OCI-M2 (cell line): ENCODE measurements around the gene PSAT1.

Experiments used
- DNase-seq: peaks from one replicate; lab custom pipeline; 2025; ENCODE audit not compliant: unreplicated experiment; lab: John Stamatoyannopoulos, UW

The PSAT1 gene

GRCh38 chr9:78316166-78316892 is 19.4 kb downstream of the PSAT1 start:
- no peak for DNase-seq

- DNase-seq, result no peak
These were observed 22.5 kb downstream of the PSAT1 start for GRCh38 chr9:78319197-78320029.

GRCh38 chr9:78320030-78320693 is 23.2 kb downstream of the PSAT1 start:
- no peak for DNase-seq

GRCh38 chr9:78320875-78321496 is 24.1 kb downstream of the PSAT1 start:
- DNase-seq, result no peak

GRCh38 chr9:78321505-78321904 is 24.6 kb downstream of the PSAT1 start:
- DNase-seq, result no peak

- DNase-seq, result no peak
These were observed 27.2 kb downstream of the PSAT1 start for GRCh38 chr9:78324068-78324650.

GRCh38 chr9:78324682-78325081 is 27.8 kb downstream of the PSAT1 start:
- no peak for DNase-seq

GRCh38 chr9:78325343-78325742 is 28.4 kb downstream of the PSAT1 start:
- DNase-seq, result no peak

- DNase-seq, result no peak
These were observed 29.0 kb downstream of the PSAT1 start for GRCh38 chr9:78325846-78326360.

- DNase-seq, result no peak
These were observed 29.6 kb downstream of the PSAT1 start for GRCh38 chr9:78326564-78326963.

- DNase-seq, result no peak
These were observed 35.5 kb downstream of the PSAT1 start for GRCh38 chr9:78332381-78332780.

- no peak for DNase-seq
These were observed 51.9 kb downstream of the PSAT1 start for GRCh38 chr9:78348848-78349247.

- DNase-seq, result no peak
These were observed 54.9 kb downstream of the PSAT1 start for GRCh38 chr9:78351816-78352215.

- DNase-seq, result no peak
These were observed 57.5 kb downstream of the PSAT1 start for GRCh38 chr9:78354324-78354973.

GRCh38 chr9:78354989-78355388 is 58.1 kb downstream of the PSAT1 start:
- DNase-seq, result no peak

- no peak for DNase-seq
These were observed 59.7 kb downstream of the PSAT1 start for GRCh38 chr9:78356634-78357033.

GRCh38 chr9:78357165-78357873 is 60.4 kb downstream of the PSAT1 start:
- no peak for DNase-seq

- DNase-seq, result no peak
These were observed 61.6 kb downstream of the PSAT1 start for GRCh38 chr9:78358329-78359051.

- no peak for DNase-seq
These were observed 66.3 kb downstream of the PSAT1 start for GRCh38 chr9:78363221-78363620.
